SK-N-SH treated with all-trans-retinoic acid at 6 μM for 48 hours (cell line): ENCODE measurements around the gene ZNF664.

Experiments used
- ARNTL ChIP-seq: fragments of 450-650 bp; formaldehyde crosslinking; IDR thresholded peaks from 2 replicates; pipeline ENCODE4 v1.5.0; 2020; ENCODE audit warnings: low read depth, mild to moderate bottlenecking, moderate library complexity, borderline replicate concordance
- BACH2 ChIP-seq: fragments of 250-450 bp; sonication (Bioruptor Pico); IDR thresholded peaks from 2 replicates; pipeline ENCODE4 v1.9.0; 2021; ENCODE audit warnings: mild to moderate bottlenecking, borderline replicate concordance
- ESRRG ChIP-seq: fragments of 250-450 bp; sonication (Bioruptor Pico); IDR thresholded peaks from 2 replicates; pipeline ENCODE4 v1.6.1; 2021; ENCODE audit warnings: mild to moderate bottlenecking
- GLIS3 ChIP-seq: fragments of 250-450 bp; sonication (Bioruptor Pico); IDR thresholded peaks from 2 replicates; pipeline ENCODE4 v1.5.0; 2020; ENCODE audit warnings: mild to moderate bottlenecking, moderate library complexity
- OSR1 ChIP-seq: fragments of 250-450 bp; sonication (Bioruptor Pico); IDR thresholded peaks from 2 replicates; pipeline ENCODE4 v1.8.0; 2022; ENCODE audit warnings: moderate library complexity, mild to moderate bottlenecking, inconsistent platforms
- RARB ChIP-seq: fragments of 250-450 bp; sonication (Bioruptor Pico); IDR thresholded peaks from 2 replicates; pipeline ENCODE4 v1.8.0; 2021; ENCODE audit warnings: mild to moderate bottlenecking, moderate library complexity
- SNAI2 ChIP-seq: fragments of 250-450 bp; sonication (Bioruptor Pico); IDR thresholded peaks from 2 replicates; pipeline ENCODE4 v1.5.0; 2020; ENCODE audit warnings: mild to moderate bottlenecking, moderate library complexity
- TOX ChIP-seq: fragments of 250-450 bp; sonication (Bioruptor Pico); IDR thresholded peaks from 2 replicates; pipeline ENCODE4 v1.8.0; 2021; ENCODE audit warnings: mild to moderate bottlenecking, moderate library complexity, borderline replicate concordance
- ZFP3 ChIP-seq: fragments of 250-450 bp; sonication (Bioruptor Pico); IDR thresholded peaks from 2 replicates; pipeline ENCODE4 v1.5.0; 2020; ENCODE audit warnings: mild to moderate bottlenecking, moderate library complexity
- ZFP30 ChIP-seq: fragments of 450-650 bp; formaldehyde crosslinking; IDR thresholded peaks from 2 replicates; pipeline ENCODE4 v1.5.0; 2022; ENCODE audit warnings: mild to moderate bottlenecking, moderate library complexity
- TF ChIP-seq, protein P1 (sequence below): fragments of 250-450 bp; sonication (Bioruptor Pico); IDR thresholded peaks from 2 replicates; pipeline ENCODE4 v1.8.0; 2020; ENCODE audit warnings: mild to moderate bottlenecking, moderate library complexity, borderline replicate concordance

DNA sequence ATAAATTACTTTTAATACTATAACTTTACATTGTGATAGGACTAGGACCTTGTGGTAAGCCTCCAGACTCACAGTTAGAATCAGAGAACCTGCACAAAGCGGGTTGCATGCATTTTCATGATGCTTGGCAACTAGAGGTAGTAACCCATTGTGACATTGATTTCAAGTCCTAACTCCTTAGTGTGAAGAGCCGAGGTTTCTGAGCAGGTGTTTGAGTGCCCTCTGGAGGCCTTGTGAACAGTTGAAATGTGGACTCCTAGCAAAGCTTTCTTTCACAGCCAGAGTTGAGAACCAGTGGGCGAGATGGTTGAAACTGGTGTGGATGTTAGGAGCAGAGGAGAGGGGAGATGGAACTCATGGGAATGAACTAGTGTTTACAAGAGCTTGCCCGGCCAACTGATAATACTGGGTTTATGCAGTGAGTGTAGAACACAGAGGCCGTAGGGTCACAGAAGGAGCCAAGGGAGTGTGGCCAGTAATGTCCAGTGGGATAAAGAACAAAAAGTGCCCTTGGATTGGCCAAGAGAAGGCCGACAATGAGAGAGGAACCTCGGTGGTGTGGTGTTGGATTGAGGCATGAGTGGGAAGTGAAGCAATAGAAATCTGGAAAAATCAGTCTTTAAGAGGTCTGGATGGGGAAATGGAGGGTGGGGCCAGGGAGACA lies 10.9 kb downstream of the ZNF664 start:
- TF ChIP-seq ESRRG (no peak), ZFP30 (no peak), SNAI2 (CRISPR knock-in tag) (no peak), OSR1 (CRISPR knock-in tag) (no peak), TOX (CRISPR knock-in tag) (no peak), BACH2 (CRISPR knock-in tag) (no peak), ARNTL (CRISPR knock-in tag) (no peak), ZFP3 (CRISPR knock-in tag) (no peak), RARB (no peak), GLIS3 (CRISPR knock-in tag) (no peak)
- TF ChIP-seq, protein P1, sequence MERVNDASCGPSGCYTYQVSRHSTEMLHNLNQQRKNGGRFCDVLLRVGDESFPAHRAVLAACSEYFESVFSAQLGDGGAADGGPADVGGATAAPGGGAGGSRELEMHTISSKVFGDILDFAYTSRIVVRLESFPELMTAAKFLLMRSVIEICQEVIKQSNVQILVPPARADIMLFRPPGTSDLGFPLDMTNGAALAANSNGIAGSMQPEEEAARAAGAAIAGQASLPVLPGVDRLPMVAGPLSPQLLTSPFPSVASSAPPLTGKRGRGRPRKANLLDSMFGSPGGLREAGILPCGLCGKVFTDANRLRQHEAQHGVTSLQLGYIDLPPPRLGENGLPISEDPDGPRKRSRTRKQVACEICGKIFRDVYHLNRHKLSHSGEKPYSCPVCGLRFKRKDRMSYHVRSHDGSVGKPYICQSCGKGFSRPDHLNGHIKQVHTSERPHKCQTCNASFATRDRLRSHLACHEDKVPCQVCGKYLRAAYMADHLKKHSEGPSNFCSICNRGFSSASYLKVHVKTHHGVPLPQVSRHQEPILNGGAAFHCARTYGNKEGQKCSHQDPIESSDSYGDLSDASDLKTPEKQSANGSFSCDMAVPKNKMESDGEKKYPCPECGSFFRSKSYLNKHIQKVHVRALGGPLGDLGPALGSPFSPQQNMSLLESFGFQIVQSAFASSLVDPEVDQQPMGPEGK (CRISPR knock-in tag) = no peak
